GM18520 (cell line): ENCODE measurements around the gene GFM1.
A peak's percentile ranks its signal among the peaks of the same experiment; 100 is the strongest.

Experiments used
- ATAC-seq: cut with Tn5 transposase; IDR thresholded peaks from one replicate; pipeline ENCODE4 v1.9.1; 2021; ENCODE audit not compliant: unreplicated experiment

The GFM1 gene

DNA sequence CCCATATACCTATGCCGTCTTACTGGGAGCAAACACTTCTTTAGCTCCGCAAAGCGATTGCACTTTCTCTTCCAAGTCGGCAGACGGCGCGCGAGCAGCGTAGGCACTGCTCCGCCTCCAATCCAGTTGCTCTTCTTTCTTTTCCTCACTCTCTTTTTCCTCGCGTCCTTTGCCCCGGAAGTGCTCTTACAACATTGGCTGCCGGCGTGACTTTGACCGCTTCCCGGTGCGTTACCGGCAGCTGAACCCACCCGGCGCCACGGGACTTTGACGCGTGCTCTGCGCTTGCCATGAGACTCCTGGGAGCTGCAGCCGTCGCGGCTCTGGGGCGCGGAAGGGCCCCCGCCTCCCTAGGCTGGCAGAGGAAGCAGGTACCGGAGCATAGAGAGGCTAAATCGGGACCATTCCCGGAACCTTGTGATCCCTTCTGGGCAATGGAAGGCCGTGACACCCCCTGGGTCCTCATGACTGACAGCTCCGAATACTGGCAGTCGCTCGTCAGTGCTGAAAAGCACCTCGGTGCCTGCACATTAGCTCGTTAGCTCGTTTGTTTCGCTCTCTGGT is at the start of gene GFM1:
TSS of gene GFM1 (plus strand) at position 183 of the 564 bp plus-strand sequence. CDS start at position 291, 108 bp downstream.
- peak; percentile 99 for ATAC-seq

DNA sequence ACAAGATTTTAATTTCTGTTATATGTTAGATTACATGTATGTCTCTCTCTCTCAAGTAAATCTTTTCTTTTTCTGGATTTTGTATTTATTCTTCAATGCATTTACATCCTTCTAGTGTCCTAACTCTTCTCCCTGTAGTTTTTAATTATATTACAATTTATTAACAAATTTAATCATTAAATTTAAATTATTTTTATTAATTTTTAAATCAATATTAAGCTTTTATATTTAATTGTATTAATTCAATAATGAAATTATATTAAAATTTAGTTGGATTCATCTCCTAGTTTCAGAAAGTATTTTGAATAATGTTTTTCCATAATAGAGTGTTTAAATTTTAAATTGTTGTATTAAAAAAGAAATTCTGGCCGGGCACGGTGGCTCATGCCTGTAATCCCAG is 43.5 kb upstream of the GFM1 start:
- no peak for ATAC-seq

GRCh38 chr3:158602227-158602626 is 42.1 kb upstream of the GFM1 start:
- no peak for ATAC-seq

DNA sequence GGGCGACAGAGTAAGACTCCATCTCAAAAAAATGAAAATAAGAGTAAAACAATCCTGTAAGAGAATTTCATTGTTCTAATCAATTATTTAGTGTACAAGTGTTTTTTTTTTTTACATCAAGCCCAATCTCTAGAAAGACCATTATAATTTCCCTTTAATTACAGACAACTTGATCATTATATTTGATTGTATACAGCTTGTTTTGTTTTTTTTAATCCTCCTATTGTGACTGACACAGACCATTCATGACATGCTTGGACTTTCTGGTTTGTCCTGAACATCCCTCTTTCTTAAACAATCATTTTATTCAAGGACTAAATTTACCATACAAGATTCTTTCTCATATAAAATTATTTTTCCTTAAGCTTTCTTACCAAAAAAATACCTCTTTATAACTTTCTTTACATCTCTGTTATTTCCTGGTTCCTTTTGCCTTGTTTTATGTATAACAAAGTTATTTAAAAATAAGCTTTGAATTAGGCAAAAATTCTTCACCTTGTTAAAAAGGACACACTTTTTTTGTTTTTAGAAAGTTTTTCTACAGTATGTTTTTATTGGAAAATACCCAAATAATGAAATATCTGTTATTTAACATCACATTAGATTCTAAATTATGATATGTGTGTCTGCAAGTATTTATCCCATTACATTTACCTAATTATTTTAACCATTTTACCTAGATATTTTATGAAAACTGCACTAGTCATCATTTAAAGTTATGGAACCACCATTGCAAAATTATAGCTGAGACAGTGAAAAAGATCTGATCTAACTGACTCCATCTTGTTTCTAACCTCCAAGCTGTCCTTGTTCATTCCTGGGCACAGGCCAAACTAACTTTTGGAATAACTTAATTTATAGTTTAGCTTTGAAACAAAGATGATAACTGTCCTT is 26.1 kb upstream of the GFM1 start:
- no peak for ATAC-seq

- no peak for ATAC-seq
Measured at GRCh38 chr3:158625881-158626280, 18.4 kb upstream of the GFM1 start.

DNA sequence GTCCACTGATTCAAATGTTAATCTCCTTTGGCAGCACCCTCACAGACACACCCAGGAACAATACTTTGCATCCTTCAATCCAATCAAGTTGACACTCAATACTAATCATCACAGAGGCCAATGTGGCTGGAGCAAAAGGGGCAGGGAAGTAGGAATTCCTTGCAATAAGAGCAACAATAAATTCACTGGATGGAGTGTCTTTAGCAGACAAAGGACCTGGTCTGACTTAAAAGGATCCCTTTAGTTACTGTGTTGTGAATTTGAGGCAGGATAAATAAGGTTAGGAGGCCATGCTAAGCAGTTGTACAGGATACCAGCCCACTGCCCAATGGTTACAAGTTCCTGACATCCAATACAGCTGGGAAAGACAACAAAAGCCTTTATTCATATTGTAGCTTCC is 12.3 kb upstream of the GFM1 start:
- no peak for ATAC-seq

DNA sequence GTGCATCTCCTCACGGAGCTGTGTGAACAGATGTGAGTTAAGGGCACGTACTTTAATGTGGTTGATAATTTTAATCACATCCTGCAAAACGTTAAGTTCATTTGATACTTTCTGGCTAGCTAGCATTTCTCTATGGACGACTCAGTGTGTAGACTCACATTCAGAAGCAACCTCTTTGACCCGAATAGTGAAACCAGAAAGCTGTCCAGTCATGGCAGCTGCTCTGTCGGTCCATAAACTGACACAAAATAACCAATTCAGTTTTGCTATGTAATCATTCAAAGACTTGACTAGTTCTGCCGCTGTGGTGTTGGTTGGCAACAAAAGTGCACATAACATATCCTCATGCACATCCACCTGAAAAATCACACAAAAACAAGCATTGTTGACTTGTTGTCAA is 3.7 kb upstream of the GFM1 start:
- ATAC-seq, result no peak

GRCh38 chr3:158642005-158642404 is 2.3 kb upstream of the GFM1 start:
- no peak for ATAC-seq

GRCh38 chr3:158642474-158643210 is 1.7 kb upstream of the GFM1 start:
- ATAC-seq, result no peak

DNA sequence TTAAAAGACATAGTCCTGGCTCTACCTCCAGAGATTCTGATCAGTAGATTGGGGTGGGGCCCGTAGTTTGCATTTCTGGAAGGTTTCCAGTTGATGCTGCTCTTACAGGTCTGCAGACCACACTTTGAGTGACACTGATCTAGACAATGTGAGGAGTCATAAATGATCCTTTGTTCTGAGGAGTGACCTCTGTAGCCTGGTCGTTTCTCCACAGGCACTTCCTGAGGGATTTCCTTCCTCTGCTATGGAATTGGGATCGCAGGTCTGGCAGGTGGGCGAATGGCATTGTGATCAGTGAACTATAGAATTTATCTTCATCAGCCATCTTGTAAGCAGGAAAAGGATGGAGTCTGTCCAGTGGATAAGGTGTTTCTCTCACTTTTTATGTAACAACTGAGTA is 5.5 kb downstream of the GFM1 start:
- ATAC-seq, result no peak

- no peak for ATAC-seq
Measured at GRCh38 chr3:158651192-158651591, 6.9 kb downstream of the GFM1 start.

DNA sequence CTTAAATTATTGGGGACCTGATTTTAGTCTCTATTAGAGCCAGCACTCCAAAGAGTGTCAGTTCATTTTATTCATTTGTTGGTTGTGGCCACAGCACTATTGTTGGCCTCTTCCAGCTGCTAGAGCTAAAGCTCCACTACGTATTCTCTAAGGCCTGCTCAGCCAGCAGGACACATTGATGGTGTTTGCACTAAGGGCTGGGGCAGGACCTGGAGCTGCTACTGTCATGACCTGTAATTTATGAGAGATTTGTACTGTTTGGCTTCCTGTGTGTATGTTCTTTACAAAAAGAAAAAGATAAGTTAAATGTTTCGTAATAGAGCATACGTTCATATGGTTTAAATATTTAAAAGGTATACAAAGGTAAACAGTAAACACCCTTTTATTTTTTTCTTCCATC is 8.1 kb downstream of the GFM1 start:
- ATAC-seq, result no peak

DNA sequence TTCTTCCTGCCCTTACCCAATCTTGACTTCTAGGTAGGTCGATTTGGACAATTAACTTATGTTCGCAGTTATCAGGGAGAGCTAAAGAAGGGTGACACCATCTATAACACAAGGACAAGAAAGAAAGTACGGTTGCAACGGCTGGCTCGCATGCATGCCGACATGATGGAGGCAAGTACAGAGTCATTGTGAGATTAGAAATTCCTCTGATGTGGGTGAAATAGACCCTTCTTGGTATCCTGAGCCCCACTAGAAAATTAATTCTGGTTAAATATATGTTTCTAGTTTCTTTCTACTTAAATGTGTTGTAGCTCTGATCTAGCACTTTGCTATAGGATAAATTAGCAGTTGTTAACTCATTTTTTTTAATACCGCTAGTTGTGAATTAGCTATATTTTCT is 14.6 kb downstream of the GFM1 start:
- no peak for ATAC-seq

- peak; percentile 61 for ATAC-seq
Measured at GRCh38 chr3:158659454-158660237, 15.3 kb downstream of the GFM1 start.

DNA sequence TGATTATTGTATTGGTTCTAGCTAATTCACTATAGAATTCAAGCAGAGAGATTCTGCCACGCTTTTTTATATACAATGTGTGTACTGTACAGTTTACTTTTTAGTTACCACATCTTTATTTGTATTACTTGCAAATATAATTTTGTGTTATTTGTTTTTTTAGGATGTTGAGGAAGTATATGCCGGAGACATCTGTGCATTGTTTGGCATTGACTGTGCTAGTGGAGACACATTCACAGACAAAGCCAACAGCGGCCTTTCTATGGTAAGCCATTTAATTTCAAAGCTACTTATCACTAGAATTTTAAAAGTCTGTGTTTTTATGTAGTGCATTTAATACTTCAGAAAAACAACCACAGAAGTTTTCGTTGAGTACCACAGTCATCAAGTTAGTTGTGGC is 16.4 kb downstream of the GFM1 start:
- ATAC-seq, result no peak

GRCh38 chr3:158663246-158663645 is 18.9 kb downstream of the GFM1 start:
- ATAC-seq, result no peak

DNA sequence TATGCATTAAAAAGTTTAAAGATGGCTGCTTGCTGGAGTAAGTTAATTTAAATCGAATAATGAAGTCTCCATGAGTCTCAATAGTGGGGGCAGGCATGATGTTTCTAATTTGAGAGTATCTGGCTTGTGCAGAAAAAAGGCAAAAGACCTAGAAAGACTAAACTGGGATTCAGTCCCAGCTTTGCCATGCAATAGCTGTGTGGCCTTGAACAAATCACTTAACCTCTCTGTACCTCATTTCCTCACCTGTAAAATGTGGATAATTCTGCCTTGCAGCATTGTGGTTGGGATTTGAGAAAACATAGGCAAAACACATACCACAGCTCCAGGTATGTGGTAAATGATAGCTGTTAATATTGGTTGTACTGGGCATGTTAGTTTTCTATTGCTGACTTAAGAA is 19.5 kb downstream of the GFM1 start:
- ATAC-seq, result no peak

GRCh38 chr3:158666416-158666815 is 22.1 kb downstream of the GFM1 start:
- no peak for ATAC-seq

DNA sequence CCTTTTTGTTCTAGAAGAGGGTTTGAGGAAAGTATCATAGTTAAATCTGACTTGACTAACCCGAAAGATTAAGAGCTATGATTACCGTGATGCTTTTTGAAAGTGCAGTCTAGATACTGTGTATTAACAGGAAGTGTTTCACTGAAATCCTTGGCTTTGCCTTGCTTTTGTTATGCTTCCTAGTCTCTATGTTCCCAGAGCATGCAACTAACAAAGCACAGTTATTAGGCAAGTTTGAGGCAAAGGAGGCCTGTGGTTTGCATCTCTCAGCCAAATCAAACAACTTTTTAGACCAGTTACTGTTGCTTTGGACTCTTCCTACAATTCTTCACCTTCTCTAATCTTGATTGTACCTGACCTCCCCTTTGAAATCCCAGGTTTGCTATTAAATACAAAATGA is 24.2 kb downstream of the GFM1 start:
- no peak for ATAC-seq

- no peak for ATAC-seq
Measured at GRCh38 chr3:158671821-158672214, 27.5 kb downstream of the GFM1 start.
